Stimulated activated CD4-positive, alpha-beta T cell treated with anti-CD3 and anti-CD28 coated beads, Interleukin-4, amount 100 ng/mL, for 1 hour (primary cell): ENCODE data around the gene KRT9.
"Not testable (repeated sequence)": the region's sequence is repeated elsewhere in the genome, so short reads cannot be mapped to it uniquely, and the experiment has no call there.

Experiments
- DNase-seq: peaks from one replicate; pipeline ENCODE4 v3.0.0-alpha.2; 2020

Gene KRT9

GRCh38 chr17:41544491-41544892, 27.4 kb downstream of the KRT9 start:
- no peak for DNase-seq

GRCh38 chr17:41542786-41543185, 29.1 kb downstream of the KRT9 start:
- not testable (repeated sequence) for DNase-seq

DNA sequence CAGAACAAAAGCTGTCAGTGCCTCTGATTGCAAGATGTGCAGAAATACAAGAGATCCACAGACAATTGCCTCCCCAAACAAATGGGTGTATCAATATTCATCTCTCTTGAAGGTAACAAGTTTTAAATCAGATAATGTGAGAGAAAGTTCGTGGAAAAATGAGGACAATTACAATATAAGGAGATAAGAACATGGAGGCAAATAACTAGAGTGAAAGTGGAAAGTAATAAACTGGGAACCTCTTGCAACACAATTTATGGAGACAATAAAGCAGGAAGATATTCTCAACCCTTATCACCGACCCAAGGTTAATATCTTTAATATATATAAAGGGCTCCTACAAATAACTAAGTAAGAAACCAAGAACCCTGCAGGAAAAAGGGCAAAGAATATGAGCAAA, 29.5 kb downstream of the KRT9 start:
- DNase-seq: no peak

GRCh38 chr17:41540921-41541625, 30.8 kb downstream of the KRT9 start:
- DNase-seq: no peak

GRCh38 chr17:41539979-41540701, 31.7 kb downstream of the KRT9 start:
- no peak for DNase-seq

GRCh38 chr17:41539071-41539492, 32.8 kb downstream of the KRT9 start:
- no peak for DNase-seq

GRCh38 chr17:41538565-41538991, 33.3 kb downstream of the KRT9 start:
- DNase-seq: no peak

DNA sequence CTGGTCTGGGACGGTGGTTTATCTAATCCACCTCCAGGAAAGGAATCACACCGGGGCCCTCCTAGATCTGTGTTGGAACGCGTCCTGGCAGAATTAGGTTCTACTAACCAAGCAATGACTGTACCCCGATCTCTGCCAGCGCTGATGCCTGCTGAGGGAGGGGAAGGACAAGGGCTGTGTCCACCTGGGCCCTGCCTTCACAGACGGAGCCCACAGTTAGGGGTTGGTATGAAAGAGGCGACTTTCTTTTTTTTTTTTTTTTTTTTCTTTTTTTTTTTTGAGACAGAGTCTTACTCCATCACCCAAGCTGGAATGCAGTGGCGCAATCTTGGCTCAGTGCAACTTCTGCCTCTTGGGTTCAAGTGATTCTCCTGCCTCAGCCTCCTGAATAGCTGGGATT, 33.9 kb downstream of the KRT9 start:
- no peak for DNase-seq

GRCh38 chr17:41537614-41537954, 34.3 kb downstream of the KRT9 start:
- DNase-seq: no peak

GRCh38 chr17:41536741-41537613, 34.9 kb downstream of the KRT9 start:
- DNase-seq: no peak

DNA sequence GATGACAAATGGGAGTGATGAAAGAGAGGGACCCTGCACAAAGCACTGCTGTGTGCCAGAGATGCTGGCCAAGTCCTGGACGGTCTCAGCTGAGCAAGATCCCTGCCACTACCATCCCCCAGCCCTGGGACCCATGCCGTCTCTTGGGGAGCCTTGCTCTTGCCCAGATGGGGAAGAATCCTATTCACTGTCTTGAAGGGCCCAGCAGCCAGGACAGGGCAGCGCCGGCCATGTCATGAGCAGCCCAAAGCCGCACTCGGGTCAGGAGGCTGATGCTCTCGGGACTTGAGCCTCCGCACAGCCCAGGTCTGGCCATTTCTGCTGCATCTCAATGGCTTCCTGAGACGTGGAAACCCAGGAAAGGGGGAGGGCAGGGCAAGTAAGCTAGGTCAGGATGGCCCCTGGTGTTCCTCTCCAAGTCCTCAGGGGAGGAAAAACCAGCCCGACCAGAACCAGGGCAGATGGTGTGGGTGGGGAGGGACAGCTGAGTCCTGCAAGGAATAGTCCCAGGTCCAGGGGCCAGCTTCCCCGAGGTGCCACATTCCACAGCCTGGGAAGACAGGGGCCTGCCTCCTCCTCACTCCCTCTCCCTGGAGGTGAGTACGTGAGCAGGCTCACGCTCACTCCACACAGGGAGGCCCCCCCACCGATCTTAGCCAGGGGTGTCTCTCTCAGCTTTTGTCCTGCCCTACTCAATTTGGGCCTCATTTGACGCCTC, 35.9 kb downstream of the KRT9 start:
- DNase-seq: no peak

- DNase-seq: no peak
Measured at GRCh38 chr17:41534899-41535546, 36.8 kb downstream of the KRT9 start.

DNA sequence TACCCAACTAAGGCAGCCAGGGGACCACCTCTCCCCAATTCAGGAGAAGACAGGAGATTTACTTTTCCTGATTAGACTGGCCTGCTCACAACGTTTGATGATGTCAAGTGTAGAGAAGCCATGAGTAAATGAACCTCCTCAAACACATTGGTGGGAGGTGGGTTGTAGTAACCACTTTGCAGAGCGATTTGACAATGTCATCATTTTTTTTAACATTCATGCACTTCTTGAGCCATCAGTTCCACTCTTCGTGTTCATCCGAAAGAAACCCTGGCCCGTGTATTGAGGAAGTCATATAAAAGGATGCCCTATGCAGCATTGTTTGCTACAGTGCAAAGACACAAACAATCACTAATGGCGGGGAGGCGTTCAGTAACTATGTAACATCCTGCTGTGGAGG, 38.2 kb downstream of the KRT9 start:
- no peak for DNase-seq

- DNase-seq: no peak
Measured at GRCh38 chr17:41532947-41533570, 38.8 kb downstream of the KRT9 start.

GRCh38 chr17:41531993-41532392, 39.9 kb downstream of the KRT9 start:
- no peak for DNase-seq

DNA sequence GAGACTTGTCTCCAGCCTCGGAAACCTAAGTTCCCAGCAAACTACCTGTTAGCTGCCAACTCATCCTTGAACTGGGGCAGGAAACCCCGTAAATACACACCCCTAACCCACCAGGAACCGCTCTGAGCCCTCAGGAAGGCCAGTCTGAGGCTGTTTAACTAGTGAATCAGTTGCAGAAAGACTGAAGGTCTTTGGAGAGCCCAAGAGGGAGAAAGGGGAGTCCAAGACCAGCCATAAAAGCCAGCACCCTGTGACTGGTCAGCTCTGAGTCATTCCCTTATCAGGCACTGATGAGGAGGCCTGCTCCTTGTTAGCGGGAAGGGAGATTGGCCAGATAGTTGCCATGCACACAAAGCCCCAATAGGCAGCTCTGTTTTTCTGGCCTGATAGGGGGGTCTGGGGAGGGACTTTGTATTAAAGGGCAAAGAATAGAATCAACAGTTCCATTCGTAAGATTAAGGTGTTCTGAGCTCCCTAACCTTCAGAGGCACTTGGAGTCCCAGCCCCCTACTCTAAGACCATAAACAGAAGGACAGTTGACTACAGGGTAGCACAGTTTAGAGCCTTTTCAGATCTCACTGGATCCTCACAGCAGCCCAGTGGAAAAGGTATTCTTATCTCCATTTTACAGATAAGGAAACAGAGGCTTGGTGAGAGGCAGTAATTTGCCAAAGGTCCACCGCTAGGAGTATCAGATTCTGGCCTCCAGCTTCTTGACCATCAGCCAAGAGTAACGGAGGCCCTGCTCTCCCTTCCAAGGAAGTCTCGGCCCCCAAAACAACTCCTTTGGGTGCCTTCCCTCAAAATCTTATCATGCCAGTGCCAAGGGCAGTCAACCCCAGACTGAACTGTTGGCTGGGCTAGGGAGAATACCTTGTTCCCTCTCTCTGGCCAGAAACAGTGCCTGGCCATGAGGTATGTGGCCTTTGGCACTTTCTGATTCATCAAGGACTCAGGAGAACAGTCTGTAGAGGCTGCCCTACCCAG, 41.5 kb downstream of the KRT9 start:
- no peak for DNase-seq

GRCh38 chr17:41529491-41529915, 42.4 kb downstream of the KRT9 start:
- no peak for DNase-seq

GRCh38 chr17:41528959-41529353, 42.9 kb downstream of the KRT9 start:
- DNase-seq: no peak

- DNase-seq: no peak
Measured at GRCh38 chr17:41527063-41528023, 44.5 kb downstream of the KRT9 start.
